Stomach smooth muscle (tissue), 2 donors: ENCODE results near the gene HTR6.
"Not testable (repeated sequence)": the region's sequence is repeated elsewhere in the genome, so short reads cannot be mapped to it uniquely, and the experiment has no call there.

Source experiments
- H3K27ac ChIP-seq: one replicate; pipeline ENCODE4 v1.7.0; 2013; ENCODE audit warnings: mild to moderate bottlenecking, low read length, inconsistent platforms
- H3K27me3 ChIP-seq, 2 donors: one replicate each; pipeline ENCODE4 v1.7.0; 2013; ENCODE audit warnings: low read length in 2 of 2; ENCODE audit not compliant: insufficient read depth in 2 of 2, control insufficient read depth in 1 of 2
- H3K36me3 ChIP-seq, 2 donors: one replicate each; pipeline ENCODE4 v1.7.0; 2013; ENCODE audit warnings: low read length in 2 of 2; ENCODE audit not compliant: control insufficient read depth in 2 of 2, insufficient read depth in 2 of 2
- H3K4me1 ChIP-seq: one replicate; pipeline ENCODE4 v1.7.0; 2013; ENCODE audit warnings: low read length; ENCODE audit not compliant: control insufficient read depth, insufficient read depth
- H3K4me3 ChIP-seq, 2 donors: one replicate each; pipeline ENCODE4 v1.7.0; 2013; ENCODE audit warnings: low read length in 2 of 2
- H3K9ac ChIP-seq, 2 donors: one replicate each; pipeline ENCODE4 v1.7.0; 2013; ENCODE audit warnings: low read length in 2 of 2, mild to moderate bottlenecking in 1 of 2
- H3K9me3 ChIP-seq, 2 donors: one replicate each; pipeline ENCODE4 v1.7.0; 2013; ENCODE audit warnings: low read length in 2 of 2; ENCODE audit not compliant: control insufficient read depth in 2 of 2
- donor health status: healthy.
- donor health status: Pancreatic carcinoma.

The HTR6 gene

DNA sequence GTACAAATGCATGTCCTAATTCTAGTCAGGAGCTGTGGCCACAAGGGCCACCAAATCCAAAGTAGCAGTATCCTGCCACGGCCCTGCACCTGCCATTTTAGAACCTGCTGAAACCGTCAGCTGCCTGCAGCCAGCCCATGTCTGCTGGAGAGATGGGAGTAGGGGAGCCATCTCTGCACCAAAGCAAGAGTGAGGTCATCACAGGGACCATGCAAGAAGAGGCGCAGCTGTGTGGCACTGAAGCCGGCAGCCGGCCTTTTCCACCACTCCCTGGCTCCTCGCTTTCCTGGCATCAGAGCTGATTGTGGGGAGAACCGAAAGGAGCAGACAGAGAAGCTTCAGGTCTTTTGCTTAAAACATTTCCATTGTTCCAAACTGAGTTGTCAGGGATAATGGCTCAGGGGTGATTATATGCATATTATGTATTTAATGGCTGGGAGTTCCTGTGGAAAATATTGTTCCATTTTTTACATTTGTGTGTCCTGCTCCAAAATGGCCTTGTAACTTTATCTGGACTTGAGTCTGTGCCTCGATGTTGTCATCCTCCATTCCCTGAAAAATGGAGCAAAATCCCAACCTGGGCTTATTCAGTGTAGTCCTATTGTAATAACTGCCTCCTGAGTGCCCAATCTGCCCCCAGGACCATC, 39.3 kb upstream of the HTR6 start:
- H3K27ac ChIP-seq = no peak overlapping the region
- H3K4me1 ChIP-seq = peaks cover 11% of the 10 kb centered on the region
- peaks cover 14 to 43% of the 10 kb centered on the region in 2 donors for H3K36me3 ChIP-seq
- H3K4me3 ChIP-seq = no peak overlapping the region
- no peak overlapping the region for H3K9ac ChIP-seq
- H3K9me3 ChIP-seq = no peaks in the 10 kb centered on the region
- no peaks in the 10 kb centered on the region for H3K27me3 ChIP-seq

DNA sequence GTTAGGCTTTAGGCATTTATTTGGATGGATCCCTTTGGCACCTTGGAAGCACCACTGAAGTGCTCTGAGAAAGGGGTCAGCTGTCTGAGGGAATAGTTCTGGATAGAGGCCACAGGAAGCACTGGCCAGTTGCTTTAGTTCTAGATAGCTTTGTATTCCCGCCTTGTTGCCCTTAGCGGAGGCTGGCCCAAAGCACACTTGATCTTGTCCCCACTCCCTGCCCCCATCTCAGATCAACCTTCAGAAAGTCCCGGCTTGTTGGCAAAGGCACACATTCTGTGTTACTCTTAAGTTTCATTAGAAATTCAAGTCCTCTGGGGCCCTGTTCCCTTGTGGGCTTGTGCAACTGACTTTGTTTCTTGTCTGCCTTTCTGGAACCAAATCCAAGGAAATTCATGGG, 35.8 kb upstream of the HTR6 start:
- peaks cover 14 to 34% of the 10 kb centered on the region in 2 donors for H3K36me3 ChIP-seq
- H3K9me3 ChIP-seq = no peaks in the 10 kb centered on the region
- H3K27ac ChIP-seq = no peak overlapping the region
- H3K4me3 ChIP-seq = no peak overlapping the region
- peaks cover 8% of the 10 kb centered on the region for H3K4me1 ChIP-seq
- H3K9ac ChIP-seq = no peak overlapping the region
- H3K27me3 ChIP-seq = no peaks in the 10 kb centered on the region

DNA sequence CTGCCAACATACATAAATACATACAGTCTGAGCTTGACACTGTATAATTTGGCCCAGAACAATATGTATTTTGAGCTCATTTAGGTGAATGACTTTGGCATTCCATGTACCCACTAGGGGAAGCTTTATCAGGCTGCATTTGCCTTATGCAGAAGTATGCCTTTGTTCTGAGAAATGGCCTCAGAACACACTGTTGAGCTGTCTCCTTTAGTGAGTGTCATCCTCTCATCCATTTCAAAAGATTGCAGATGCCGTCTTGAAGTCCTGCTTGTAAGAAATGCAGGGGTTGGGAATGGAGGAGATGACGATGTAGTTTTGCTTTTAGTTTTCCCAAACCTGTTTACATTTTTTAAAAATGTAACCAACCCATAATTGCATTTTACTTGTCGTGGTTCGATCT, 35.3 kb upstream of the HTR6 start:
- Histone ChIP-seq H3K27ac (no peak overlapping the region), H3K36me3 (peaks cover 14 to 32% of the 10 kb centered on the region in 2 donors), H3K9ac (no peak overlapping the region), H3K27me3 (no peaks in the 10 kb centered on the region), H3K4me1 (peaks cover 8% of the 10 kb centered on the region), H3K4me3 (no peak overlapping the region), H3K9me3 (no peaks in the 10 kb centered on the region)

DNA sequence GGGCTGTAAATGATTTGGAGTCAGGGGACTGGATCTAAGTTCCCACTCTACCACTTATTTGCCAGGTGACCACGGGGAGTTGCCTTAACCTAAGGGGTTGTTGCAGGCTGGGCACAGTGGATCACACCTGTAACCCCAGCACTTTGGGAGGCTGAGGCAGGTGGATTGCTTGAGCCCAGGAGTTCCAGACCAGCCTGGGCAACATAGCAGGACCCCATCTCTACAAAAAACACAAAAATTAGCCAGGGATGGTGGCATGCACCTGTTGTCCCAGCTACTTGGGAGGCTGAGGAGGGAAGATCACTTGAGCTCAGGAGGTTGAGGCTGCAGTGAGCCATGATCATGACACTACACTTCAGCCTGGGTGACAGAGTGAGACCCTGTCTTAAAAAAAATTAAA, 34.5 kb upstream of the HTR6 start:
- H3K9me3 ChIP-seq, H3K4me3 ChIP-seq, H3K27ac ChIP-seq, H3K27me3 ChIP-seq, H3K4me1 ChIP-seq, H3K9ac ChIP-seq: not testable (repeated sequence)
- H3K36me3 ChIP-seq = peaks cover 12 to 25% of the 10 kb centered on the region in 2 donors

DNA sequence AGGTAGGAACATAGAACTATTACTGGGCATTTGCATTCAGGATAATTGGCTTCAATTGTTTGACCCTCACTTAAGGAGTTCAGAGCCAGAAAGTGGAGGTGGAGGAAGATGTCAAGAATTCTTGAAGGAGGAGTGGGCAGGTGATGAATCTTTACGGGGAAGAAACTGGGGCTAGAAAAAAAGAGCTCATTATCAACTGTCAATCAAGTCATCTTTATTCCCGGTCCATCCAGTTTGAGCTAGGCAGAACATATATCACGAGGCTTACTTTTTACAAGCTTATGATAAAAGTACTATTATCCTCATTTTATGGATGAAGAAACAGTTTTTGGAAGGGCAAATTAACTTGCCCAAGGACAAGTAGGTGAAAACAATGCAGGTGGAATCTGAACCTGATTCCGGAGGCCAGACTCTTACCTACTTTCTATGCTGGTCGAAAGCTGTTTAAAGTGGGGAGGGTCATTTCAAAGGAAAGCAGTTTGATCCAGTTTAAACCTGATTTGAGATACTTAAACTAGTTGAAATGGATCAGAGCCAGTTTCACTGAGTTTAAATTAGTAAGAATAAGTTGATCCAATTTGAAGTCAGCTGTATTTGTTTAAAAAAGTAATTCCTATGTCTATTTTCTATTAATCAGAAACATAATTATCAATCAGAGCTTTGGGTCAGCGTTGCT, 33.8 kb upstream of the HTR6 start:
- H3K27me3 ChIP-seq = no peaks in the 10 kb centered on the region

DNA sequence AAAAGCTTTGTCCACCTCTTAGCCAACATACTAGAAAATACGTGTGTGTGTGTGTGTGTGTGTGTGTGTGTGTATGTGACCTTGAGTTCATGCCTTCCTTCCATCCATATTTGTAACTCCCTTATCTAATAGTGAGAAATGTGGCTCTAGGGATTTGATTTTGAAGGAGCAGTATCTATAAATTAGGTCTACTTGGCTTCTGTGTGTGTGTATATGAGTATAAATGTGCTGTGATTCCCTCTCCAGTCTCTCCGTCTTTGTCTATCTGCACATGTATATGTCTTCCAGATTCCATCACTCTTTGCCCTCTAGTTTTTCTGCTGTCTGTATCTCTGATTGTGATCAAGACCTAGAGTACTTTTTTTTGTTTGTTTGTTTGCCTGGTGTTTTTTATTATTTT, 32.5 kb upstream of the HTR6 start:
- H3K4me1 ChIP-seq = no peaks in the 10 kb centered on the region
- H3K27me3 ChIP-seq = no peaks in the 10 kb centered on the region
- H3K36me3 ChIP-seq = peaks cover 5 to 11% of the 10 kb centered on the region in 2 donors
- no peak overlapping the region for H3K4me3 ChIP-seq
- H3K9ac ChIP-seq = no peak overlapping the region
- no peak overlapping the region for H3K27ac ChIP-seq
- no peaks in the 10 kb centered on the region for H3K9me3 ChIP-seq

More for the DNA sequence above, 33.8 kb upstream of the HTR6 start:
- no peak overlapping the region for H3K9ac ChIP-seq
- H3K9me3 ChIP-seq = no peaks in the 10 kb centered on the region
- peaks cover 7% of the 10 kb centered on the region for H3K4me1 ChIP-seq
- H3K4me3 ChIP-seq = no peak overlapping the region
- no peak overlapping the region for H3K27ac ChIP-seq
- peaks cover 12 to 21% of the 10 kb centered on the region in 2 donors for H3K36me3 ChIP-seq

DNA sequence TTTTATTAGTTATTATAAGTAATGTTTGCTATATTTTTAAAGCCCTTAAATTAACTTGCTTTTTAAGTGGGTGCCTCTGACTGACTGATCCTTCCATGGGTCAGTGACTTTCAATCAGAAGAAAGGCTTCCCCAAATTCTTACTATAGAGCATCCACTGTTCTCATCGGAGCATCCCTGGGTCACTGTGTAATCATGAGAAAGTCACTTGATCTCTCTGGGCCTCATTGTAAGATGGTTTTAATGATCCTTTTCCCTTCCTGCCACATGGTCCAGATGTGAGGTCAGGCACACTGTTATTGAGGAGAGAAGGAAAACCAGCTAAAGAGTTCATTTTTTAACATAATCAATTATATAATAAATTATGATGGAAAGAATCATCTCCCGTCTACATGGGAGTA, 31.6 kb upstream of the HTR6 start:
- H3K27ac ChIP-seq = no peak overlapping the region
- H3K4me3 ChIP-seq = no peak overlapping the region
- H3K9me3 ChIP-seq = no peaks in the 10 kb centered on the region

DNA sequence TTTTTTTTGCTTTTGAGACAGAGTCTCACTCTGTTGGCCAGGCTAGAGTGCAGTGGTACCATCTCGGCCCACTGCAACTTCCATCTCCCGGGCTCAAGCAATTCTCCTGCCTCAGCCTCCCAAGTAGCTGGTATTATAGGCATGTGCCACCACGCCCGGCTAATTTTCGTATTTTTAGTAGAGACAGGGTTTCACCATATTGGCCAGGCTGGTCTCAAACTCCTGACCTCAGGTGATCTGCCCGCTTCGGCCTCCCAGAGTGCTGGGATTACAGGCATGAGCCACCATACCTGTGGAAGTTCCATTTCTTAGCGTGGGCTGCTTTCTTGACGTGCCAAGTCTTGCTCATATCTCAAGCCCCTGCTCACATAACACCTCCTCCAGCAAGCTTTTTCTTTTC, 29.6 kb upstream of the HTR6 start:
- H3K36me3 ChIP-seq, H3K27ac ChIP-seq: not testable (repeated sequence)

More for the DNA sequence above, 31.6 kb upstream of the HTR6 start:
- peaks cover 0 to 6% of the 10 kb centered on the region in 2 donors for H3K36me3 ChIP-seq
- no peak overlapping the region for H3K9ac ChIP-seq
- H3K4me1 ChIP-seq = no peaks in the 10 kb centered on the region
- H3K27me3 ChIP-seq = no peaks in the 10 kb centered on the region

DNA sequence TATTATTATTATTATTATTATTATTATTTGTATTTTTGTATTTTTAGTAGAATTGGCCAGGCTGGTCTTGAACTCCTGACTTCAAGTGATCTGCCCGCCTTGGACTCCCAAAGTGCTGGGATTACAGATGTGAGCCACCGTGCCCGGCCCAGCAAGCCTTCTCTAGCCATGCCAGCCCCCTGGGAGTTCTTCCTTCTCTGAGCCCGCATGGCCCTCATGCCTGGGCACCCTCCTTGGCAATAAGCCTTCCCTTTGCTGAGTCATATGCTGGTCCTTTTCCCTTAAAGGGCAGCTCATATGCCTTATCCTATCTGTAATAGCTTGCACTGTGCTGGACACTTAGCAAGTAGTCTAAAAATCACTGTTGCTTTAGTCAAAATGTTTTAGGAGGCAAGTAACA, 29.0 kb upstream of the HTR6 start:
- Histone ChIP-seq H3K36me3 (no peaks in the 10 kb centered on the region), H3K9ac (no peak overlapping the region), H3K27ac (no peak overlapping the region), H3K4me3 (no peak overlapping the region), H3K27me3 (no peaks in the 10 kb centered on the region), H3K4me1 (peaks cover 3% of the 10 kb centered on the region), H3K9me3 (no peaks in the 10 kb centered on the region)

More for the DNA sequence above, 29.6 kb upstream of the HTR6 start:
- H3K4me3 ChIP-seq, H3K9me3 ChIP-seq, H3K4me1 ChIP-seq, H3K27me3 ChIP-seq, H3K9ac ChIP-seq: not testable (repeated sequence)

DNA sequence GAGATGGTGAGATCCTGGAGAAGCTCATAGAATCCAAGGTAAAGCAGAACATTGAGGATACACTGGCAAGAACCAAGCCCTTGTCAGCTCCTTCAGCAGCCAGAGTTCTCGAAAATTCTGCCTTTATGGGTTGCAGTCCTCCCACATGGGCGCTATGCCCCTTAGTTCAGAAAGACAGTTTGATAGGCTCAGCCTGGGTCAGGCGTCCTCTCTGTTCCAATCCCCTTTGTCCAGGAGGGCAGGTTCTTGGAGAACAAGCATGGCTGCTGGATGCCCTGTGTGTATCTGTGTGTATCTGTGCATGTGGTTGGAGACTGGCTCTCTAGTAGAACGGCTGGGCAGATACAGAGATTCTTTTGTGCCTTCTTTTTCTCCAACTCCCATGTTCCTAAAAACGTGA, 28.6 kb upstream of the HTR6 start:
- no peaks in the 10 kb centered on the region for H3K9me3 ChIP-seq
- H3K27ac ChIP-seq = no peak overlapping the region
- H3K36me3 ChIP-seq = no peaks in the 10 kb centered on the region
- H3K9ac ChIP-seq = no peak overlapping the region
- H3K4me1 ChIP-seq = peaks cover 4% of the 10 kb centered on the region
- no peak overlapping the region for H3K4me3 ChIP-seq
- no peaks in the 10 kb centered on the region for H3K27me3 ChIP-seq

DNA sequence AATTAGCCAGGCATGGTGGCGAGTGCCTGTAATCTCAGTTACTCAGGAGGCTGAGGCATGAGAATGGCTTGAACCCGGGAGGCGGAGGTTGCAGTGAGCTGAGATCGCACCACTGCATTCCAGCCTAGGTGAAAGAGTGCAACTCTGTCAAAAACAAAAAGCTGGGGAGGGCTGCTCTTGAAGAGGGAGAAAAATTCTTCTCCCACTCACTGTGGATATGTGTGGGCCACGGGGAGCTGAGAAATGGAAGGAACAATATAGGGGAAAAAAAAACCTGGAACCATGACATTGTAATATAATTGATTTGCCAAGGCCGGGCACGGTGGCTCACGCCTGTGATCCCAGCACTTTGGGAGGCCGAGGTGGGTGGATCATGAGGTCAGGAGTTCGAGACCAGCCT, 27.9 kb upstream of the HTR6 start:
- not testable (repeated sequence) for H3K9me3 ChIP-seq, H3K27me3 ChIP-seq, H3K4me1 ChIP-seq, H3K9ac ChIP-seq, H3K36me3 ChIP-seq, H3K27ac ChIP-seq, H3K4me3 ChIP-seq
